Upper lobe of left lung (tissue), 4 donors: ENCODE data around the gene TGM6.

Source experiments
- CTCF ChIP-seq, 6 experiments: fragments of 450-650 bp in 4 of 6; fragments of 200-600 bp in 2 of 6; sonication (generic) in 2 of 6; IDR thresholded peaks; one replicate each; pipeline ENCODE4 v1.5.1; 2016 to 2019; ENCODE audit warnings: antibody characterized with exemption in 6 of 6
- EP300 ChIP-seq, 4 donors: sonication (generic); formaldehyde crosslinking; IDR thresholded peaks; one replicate each; pipeline ENCODE4 v1.5.1; 2017; ENCODE audit warnings: antibody characterized with exemption in 4 of 4, control low read depth in 2 of 4
- POLR2A ChIP-seq, 4 donors: fragments of 450-650 bp; IDR thresholded peaks; one replicate each; pipeline ENCODE4 v1.5.1; 2016 to 2017; ENCODE audit warnings: antibody characterized with exemption in 4 of 4, mild to moderate bottlenecking in 2 of 4
- POLR2AphosphoS5 ChIP-seq, 2 donors: sonication (generic); formaldehyde crosslinking; IDR thresholded peaks; one replicate each; pipeline ENCODE4 v1.5.1; 2017; ENCODE audit warnings: antibody characterized with exemption in 2 of 2

- TF ChIP-seq CTCF (IDR thresholded peaks at IDR 0.05): no peak
- no peak for TF ChIP-seq POLR2A (IDR thresholded peaks at IDR 0.05)
- no peak for TF ChIP-seq POLR2AphosphoS5 (IDR thresholded peaks at IDR 0.05)
- TF ChIP-seq EP300 (IDR thresholded peaks at IDR 0.05): no peak
Observed at GRCh38 chr20:2381303-2381702, 602 bp downstream of the TGM6 start.
